WTC11 (cell line): ENCODE results near the gene SRGAP1.

Source experiments
- CREM ChIP-seq: sonication (generic); formaldehyde crosslinking; IDR thresholded peaks from 2 replicates; pipeline ENCODE4 v1.8.1; 2022; ENCODE audit warnings: mild to moderate bottlenecking, missing genetic modification reagents, moderate library complexity
- CTCF ChIP-seq: fragments of 200-600 bp; IDR thresholded peaks from 2 replicates; pipeline ENCODE4 v1.8.0; 2022; ENCODE audit warnings: antibody characterized with exemption
- ESRRA ChIP-seq: sonication (generic); formaldehyde crosslinking; IDR thresholded peaks from 2 replicates; pipeline ENCODE4 v1.8.1; 2022; ENCODE audit warnings: mild to moderate bottlenecking, missing genetic modification reagents, borderline replicate concordance
- ETV6 ChIP-seq: sonication (generic); formaldehyde crosslinking; IDR thresholded peaks from 2 replicates; pipeline ENCODE4 v1.8.1; 2022; ENCODE audit warnings: mild to moderate bottlenecking, missing genetic modification reagents
- FOXJ3 ChIP-seq: sonication (generic); formaldehyde crosslinking; IDR thresholded peaks from 2 replicates; pipeline ENCODE4 v1.9.0; 2021; ENCODE audit warnings: missing genetic modification reagents, mild to moderate bottlenecking, borderline replicate concordance
- SP1 ChIP-seq: sonication (generic); formaldehyde crosslinking; conservative IDR thresholded peaks from 2 replicates; pipeline ENCODE4 v1.8.1; 2022; ENCODE audit warnings: missing genetic modification reagents
- ZNF281 ChIP-seq: sonication (generic); formaldehyde crosslinking; IDR thresholded peaks from 2 replicates; pipeline ENCODE4 v1.8.0; 2023; ENCODE audit warnings: mild to moderate bottlenecking, missing genetic modification reagents
- ZNF396 ChIP-seq: fragments of 250-450 bp; sonication (Bioruptor Pico); IDR thresholded peaks from 2 replicates; pipeline ENCODE4 v1.8.0; 2021; ENCODE audit warnings: mild to moderate bottlenecking, moderate library complexity, borderline replicate concordance
- TF ChIP-seq, protein P1 (sequence below): sonication (generic); formaldehyde crosslinking; IDR thresholded peaks from 2 replicates; pipeline ENCODE4 v1.8.0; 2022; ENCODE audit warnings: mild to moderate bottlenecking, missing genetic modification reagents
- TF ChIP-seq, protein P2 (sequence below): sonication (generic); formaldehyde crosslinking; IDR thresholded peaks from 2 replicates; pipeline ENCODE4 v1.8.0; 2022; ENCODE audit warnings: missing genetic modification reagents
- TF ChIP-seq, protein P3 (sequence below): sonication (generic); formaldehyde crosslinking; IDR thresholded peaks from 2 replicates; pipeline ENCODE4 v1.8.1; 2022; ENCODE audit warnings: low read depth, mild to moderate bottlenecking, moderate library complexity, missing genetic modification reagents, borderline replicate concordance

DNA sequence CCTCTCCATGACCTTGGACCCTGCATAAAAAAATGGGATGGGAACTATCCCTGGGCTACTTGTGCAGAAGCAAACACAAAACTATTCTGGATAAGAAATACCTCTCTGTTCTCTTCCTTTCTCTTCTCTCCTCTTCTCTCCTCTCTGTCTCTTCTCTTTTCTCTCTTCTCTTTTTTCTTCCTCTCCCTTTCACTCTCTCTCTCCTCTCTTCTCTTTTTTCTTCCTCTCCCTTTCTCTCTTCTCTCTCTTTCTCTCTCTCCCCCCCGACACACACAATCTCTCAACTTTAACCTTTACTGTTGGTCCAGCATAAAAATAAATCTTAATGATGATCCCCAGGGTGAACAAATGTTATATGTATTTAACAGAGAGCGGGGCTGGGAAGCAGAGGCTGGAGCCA, 141.4 kb downstream of the SRGAP1 start:
- no peak for TF ChIP-seq ESRRA (CRISPR knock-in tag)
- no peak for TF ChIP-seq CTCF
- no peak for TF ChIP-seq SP1 (CRISPR knock-in tag)
- no peak for TF ChIP-seq ETV6
- no peak for TF ChIP-seq ZNF396 (CRISPR knock-in tag)
- TF ChIP-seq, protein P1, sequence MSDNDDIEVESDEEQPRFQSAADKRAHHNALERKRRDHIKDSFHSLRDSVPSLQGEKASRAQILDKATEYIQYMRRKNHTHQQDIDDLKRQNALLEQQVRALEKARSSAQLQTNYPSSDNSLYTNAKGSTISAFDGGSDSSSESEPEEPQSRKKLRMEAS (CRISPR knock-in tag): no peak
- TF ChIP-seq CREM (CRISPR knock-in tag): no peak
- TF ChIP-seq, protein P2, sequence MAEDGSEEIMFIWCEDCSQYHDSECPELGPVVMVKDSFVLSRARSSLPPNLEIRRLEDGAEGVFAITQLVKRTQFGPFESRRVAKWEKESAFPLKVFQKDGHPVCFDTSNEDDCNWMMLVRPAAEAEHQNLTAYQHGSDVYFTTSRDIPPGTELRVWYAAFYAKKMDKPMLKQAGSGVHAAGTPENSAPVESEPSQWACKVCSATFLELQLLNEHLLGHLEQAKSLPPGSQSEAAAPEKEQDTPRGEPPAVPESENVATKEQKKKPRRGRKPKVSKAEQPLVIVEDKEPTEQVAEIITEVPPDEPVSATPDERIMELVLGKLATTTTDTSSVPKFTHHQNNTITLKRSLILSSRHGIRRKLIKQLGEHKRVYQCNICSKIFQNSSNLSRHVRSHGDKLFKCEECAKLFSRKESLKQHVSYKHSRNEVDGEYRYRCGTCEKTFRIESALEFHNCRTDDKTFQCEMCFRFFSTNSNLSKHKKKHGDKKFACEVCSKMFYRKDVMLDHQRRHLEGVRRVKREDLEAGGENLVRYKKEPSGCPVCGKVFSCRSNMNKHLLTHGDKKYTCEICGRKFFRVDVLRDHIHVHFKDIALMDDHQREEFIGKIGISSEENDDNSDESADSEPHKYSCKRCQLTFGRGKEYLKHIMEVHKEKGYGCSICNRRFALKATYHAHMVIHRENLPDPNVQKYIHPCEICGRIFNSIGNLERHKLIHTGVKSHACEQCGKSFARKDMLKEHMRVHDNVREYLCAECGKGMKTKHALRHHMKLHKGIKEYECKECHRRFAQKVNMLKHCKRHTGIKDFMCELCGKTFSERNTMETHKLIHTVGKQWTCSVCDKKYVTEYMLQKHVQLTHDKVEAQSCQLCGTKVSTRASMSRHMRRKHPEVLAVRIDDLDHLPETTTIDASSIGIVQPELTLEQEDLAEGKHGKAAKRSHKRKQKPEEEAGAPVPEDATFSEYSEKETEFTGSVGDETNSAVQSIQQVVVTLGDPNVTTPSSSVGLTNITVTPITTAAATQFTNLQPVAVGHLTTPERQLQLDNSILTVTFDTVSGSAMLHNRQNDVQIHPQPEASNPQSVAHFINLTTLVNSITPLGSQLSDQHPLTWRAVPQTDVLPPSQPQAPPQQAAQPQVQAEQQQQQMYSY (CRISPR knock-in tag): no peak
- TF ChIP-seq ZNF281 (CRISPR knock-in tag): no peak
- TF ChIP-seq, protein P3, sequence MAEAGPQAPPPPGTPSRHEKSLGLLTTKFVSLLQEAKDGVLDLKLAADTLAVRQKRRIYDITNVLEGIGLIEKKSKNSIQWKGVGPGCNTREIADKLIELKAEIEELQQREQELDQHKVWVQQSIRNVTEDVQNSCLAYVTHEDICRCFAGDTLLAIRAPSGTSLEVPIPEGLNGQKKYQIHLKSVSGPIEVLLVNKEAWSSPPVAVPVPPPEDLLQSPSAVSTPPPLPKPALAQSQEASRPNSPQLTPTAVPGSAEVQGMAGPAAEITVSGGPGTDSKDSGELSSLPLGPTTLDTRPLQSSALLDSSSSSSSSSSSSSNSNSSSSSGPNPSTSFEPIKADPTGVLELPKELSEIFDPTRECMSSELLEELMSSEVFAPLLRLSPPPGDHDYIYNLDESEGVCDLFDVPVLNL: no peak
- TF ChIP-seq FOXJ3 (CRISPR knock-in tag): no peak
